Fibroblast of pulmonary artery (primary cell): ENCODE results near the gene NAT9.
A peak's percentile ranks its signal among the peaks of the same experiment; 100 is the strongest.

Source experiments
- DNase-seq: peaks from one replicate; pipeline ENCODE4 v3.0.0-alpha.2; 2010; ENCODE audit warnings: low read depth
- H3K4me3 ChIP-seq: replicated peaks from 2 replicates; pipeline ENCODE4 v1.5.1; 2011; ENCODE audit warnings: low read depth, mild to moderate bottlenecking, control low read depth, low read length, moderate library complexity
- CTCF ChIP-seq: IDR thresholded peaks from 2 replicates; pipeline ENCODE4 v1.5.1; 2011; ENCODE audit warnings: mild to moderate bottlenecking, control low read depth, low read length, inconsistent platforms; ENCODE audit errors: missing control alignments

NAT9 gene

DNA sequence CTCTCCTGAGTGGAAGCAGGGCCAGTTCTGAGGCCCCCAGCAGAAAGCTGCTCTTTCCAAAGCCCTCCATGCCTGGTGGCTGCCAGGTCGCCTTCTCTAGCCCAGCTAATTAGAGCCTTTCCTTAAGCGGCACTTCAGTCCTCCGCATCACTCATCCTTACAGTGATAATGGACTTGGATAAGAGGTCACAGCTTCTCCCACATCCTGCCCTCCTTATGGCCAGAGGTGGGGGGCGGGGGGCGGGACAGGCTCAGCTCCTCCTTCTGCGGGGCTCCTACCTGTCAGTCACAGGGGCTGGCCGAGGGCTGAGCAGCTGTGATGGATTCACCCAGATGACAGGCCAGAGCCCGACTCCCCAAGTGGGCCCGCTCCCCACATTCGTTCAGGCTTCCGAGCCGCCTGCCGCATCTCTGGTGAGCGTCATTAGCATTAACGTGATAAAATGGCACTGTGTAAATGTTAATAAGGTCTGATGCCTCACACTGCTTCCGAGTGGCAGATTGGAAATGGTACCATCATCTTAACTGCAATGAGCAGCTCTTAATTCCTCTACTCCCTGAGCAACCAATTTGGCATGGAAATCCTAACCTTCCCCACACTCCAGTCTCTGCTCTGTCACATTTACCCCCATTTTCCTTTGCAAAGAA lies 42.3 kb upstream of the NAT9 start:
- no peak overlapping the region for H3K4me3 ChIP-seq
- no peak for DNase-seq
- no peak for TF ChIP-seq CTCF

- H3K4me3 ChIP-seq = no peak overlapping the region
- no peak for TF ChIP-seq CTCF
- DNase-seq = no peak
These were observed 40.9 kb upstream of the NAT9 start for GRCh38 chr17:74816905-74817620.

DNA sequence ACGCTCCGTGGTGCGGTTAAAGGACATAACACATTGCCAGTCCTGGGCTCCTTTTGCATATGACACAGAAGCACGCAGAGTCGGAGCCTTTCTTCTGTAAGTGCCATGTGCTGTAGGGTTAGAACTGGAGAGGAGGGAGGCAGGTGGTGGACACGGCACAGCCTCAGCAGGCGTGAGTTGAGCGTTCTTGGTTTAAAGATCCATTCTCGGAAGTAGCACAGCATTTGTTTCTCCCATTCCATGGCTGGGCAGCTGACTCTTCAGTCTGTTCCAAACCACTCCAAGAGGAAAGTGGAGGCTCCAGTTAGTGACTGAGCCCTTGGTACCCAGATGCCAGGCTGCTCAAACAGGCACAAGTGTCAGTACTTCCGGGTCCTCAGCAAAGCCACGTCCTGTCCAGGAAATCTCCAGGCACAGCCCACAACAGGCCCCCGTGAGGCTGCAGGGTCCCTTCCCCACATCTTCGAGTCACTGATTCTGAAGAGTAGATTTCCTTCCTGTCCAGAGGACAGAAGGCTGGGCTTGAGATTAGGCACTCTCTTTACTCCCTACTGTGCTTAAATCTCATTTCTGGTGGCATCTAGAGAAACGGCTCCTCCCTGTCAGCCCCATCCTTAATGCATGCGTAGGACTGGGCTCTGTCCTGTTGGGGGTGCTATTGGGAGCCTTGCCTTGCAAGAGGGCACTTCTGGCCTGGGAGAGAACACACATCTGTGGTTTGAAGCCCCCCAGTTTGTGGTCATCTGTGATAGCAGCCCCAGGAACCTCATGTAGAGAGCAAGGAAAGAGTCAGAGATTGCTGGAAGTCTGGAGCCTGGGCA lies 39.6 kb upstream of the NAT9 start:
- H3K4me3 ChIP-seq = no peak overlapping the region
- no peak for DNase-seq
- peak; percentile 29 for TF ChIP-seq CTCF

- DNase-seq = no peak
These were observed 38.9 kb upstream of the NAT9 start for GRCh38 chr17:74815067-74815466.

DNA sequence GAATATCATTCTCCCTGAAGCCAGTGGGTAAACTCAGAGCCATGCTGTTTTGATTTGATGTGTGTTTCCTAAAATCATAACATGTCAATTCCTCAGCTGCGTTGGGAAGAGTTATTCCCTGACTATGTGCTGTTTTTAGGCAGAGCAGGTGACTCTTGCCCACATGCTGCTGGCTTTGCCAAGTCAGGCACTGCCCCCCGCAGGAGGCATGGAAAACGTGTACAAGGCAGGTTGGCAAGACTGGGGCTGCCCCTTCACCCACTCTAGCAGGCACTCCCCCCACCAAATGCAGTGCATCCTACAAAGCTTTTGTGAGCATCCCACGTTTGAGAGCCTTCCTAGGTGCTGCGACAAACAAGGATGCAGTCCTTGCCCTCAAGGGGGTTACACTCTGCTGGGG lies 38.3 kb upstream of the NAT9 start:
- H3K4me3 ChIP-seq = no peak overlapping the region
- no peak for DNase-seq
- TF ChIP-seq CTCF = no peak

More at GRCh38 chr17:74815067-74815466, 38.9 kb upstream of the NAT9 start:
- no peak overlapping the region for H3K4me3 ChIP-seq
- TF ChIP-seq CTCF = no peak

DNA sequence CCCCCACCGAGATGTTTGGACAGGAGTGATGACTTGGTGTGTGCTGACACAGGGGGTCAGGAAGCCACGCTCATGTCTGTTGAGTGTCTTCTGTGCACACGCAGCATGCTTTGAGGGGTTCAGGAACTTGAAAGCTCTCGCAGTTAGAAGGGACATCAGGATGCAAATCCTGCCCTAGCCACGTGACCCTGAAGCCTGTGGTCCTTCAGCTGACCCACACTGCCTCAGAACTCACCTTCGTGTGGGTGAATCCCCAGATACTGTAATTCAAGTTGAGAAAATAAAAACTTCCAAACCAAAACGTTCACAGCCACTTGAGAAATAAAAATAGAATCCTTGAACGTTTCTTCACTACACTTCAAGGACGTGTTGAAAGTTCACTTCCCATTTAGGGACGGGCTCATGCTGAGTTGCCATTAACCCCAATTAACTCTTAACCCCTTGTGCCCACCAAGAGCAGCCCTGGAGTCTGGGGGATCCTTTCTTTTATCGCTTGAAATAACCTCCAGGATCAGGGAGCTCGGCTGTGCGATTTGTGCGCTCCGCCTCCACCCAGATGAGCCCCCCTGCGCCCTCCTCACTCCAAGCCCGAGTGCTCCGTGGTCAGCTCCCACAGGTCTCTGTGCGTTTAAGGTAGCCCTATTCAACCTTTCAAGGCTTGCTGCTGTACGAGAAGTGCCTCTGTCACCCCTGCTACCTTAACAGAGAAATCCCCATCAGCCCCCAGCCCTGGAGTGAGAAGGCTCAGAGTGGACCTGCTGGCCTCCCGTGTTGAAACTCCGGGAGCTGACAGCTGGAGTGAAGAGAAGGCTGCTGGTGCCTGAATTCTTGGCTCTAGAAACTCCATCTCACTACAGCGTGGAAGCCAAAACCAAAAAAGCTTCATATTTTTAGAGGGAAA lies 36.2 kb upstream of the NAT9 start:
- DNase-seq = no peak
- no peak for TF ChIP-seq CTCF
- no peak overlapping the region for H3K4me3 ChIP-seq
